Activated CD4-positive, alpha-beta T cell treated with anti-CD3 and anti-CD28 coated beads, Interleukin-2, amount 10 ng/mL, durations not matched to agents 24 days and 14 days (primary cell): ENCODE results near the gene PTPRD. TPM values are rescaled to one million over a fixed set of nuclear protein-coding genes. Genes with fewer than 3 reads are reported as not detected.

Source experiments
- DNase-seq: peaks from one replicate; pipeline ENCODE4 v3.0.0; 2022
- H3K27ac Mint-ChIP-seq: one replicate; pipeline ENCODE4 v1.8.0; 2022; ENCODE audit warnings: mild to moderate bottlenecking, mixed read lengths
- H3K27me3 Mint-ChIP-seq: one replicate; pipeline ENCODE4 v1.8.0; 2022; ENCODE audit warnings: mixed read lengths
- H3K36me3 Mint-ChIP-seq: one replicate; pipeline ENCODE4 v1.8.0; 2022; ENCODE audit warnings: low read depth, mild to moderate bottlenecking, mixed read lengths
- H3K4me1 Mint-ChIP-seq: one replicate; pipeline ENCODE4 v1.8.0; 2021; ENCODE audit warnings: mixed read lengths
- H3K4me3 Mint-ChIP-seq: one replicate; pipeline ENCODE4 v1.8.0; 2022; ENCODE audit warnings: mild to moderate bottlenecking, moderate library complexity, mixed read lengths
- H3K9me3 Mint-ChIP-seq: one replicate; pipeline ENCODE4 v1.8.0; 2021; ENCODE audit warnings: mixed read lengths
- intact Hi-C: fragments of 100-400 bp; cut with micrococcal nuclease; formaldehyde crosslinking; loops from one replicate; pipeline ENCODE4 v1.15.1; 2023
- total RNA-seq: library from RNA; stranded (reverse); gene quantifications from 2 replicates; pipeline ENCODE4 v1.2.3, GENCODE V29; 2022

Gene PTPRD
- total RNA-seq, 1 donor from 2014 or later = not detected

DNA sequence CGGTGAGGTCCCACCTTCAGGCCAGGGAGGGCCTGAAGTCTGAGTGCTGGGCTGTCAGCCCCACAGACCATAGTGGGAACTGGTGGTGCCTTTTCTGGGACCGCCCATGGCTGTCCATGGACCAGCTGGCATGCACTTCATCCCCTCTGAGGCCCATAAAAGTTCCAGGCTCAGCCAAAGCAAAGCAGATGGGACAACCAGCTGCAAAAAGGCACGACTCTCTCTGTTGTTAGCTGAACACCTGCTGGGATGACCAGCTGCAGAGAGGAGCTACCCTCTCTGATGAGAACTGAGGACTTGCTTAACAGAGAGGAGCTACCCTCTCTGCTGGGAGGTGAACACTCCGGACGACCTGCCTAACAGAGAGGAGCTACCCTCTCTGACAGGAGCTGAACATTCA lies 1968.9 kb downstream of the PTPRD start:
- Mint-ChIP-seq H3K27ac (no peak overlapping the region), H3K9me3 (no peaks in the 10 kb centered on the region), H3K27me3 (no peaks in the 10 kb centered on the region), H3K4me3 (no peak overlapping the region), H3K36me3 (no peaks in the 10 kb centered on the region), H3K4me1 (no peaks in the 10 kb centered on the region)
- intact Hi-C loops = no loop called here
- no peak for DNase-seq

DNA sequence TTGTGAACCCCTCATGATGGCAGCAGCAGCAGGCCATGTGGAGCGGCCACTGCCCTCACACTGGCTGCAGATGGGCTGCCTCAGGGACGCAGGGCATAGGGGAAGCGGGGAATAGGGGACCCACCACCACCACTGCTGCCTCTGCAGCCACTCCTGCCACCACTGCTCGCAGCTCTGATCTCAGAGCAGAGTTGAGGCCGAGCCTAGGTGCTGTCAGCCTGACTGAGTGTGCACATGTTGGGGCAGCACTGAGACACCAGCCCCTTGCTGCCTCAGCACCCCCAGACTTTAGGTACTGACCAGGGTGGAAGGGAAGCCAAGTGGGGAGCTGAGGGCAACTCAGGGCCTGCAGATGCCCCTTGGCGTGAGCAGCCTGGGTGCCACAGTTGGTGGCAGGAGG lies 1969.3 kb downstream of the PTPRD start:
- Mint-ChIP-seq H3K36me3 (no peaks in the 10 kb centered on the region), H3K9me3 (no peaks in the 10 kb centered on the region), H3K27ac (no peak overlapping the region), H3K27me3 (no peaks in the 10 kb centered on the region), H3K4me1 (no peaks in the 10 kb centered on the region), H3K4me3 (no peak overlapping the region)
- intact Hi-C loops = no loop called here
- DNase-seq = no peak

DNA sequence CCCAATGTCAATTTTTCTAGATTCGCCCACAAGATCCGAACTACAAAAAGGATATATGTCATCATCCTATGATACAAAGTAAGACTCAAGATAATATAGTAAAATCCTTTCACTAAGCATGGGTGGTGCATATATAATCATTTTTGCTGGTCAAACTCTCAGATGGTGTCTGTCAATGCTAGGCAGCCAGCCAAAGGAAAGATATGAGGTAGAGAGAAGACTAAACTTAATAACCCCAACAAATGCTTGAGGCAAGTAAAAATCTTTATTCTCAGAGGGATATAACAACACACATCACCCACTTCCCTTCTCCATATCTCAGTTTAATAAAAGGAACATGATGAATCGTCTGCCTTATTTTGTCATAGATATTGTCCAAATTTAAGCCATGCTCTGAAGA lies 1972.0 kb downstream of the PTPRD start:
- Mint-ChIP-seq H3K4me1 (no peaks in the 10 kb centered on the region), H3K9me3 (no peaks in the 10 kb centered on the region), H3K36me3 (no peaks in the 10 kb centered on the region), H3K27ac (no peak overlapping the region), H3K27me3 (no peaks in the 10 kb centered on the region), H3K4me3 (no peak overlapping the region)
- intact Hi-C loops = no loop called here
- no peak for DNase-seq

DNA sequence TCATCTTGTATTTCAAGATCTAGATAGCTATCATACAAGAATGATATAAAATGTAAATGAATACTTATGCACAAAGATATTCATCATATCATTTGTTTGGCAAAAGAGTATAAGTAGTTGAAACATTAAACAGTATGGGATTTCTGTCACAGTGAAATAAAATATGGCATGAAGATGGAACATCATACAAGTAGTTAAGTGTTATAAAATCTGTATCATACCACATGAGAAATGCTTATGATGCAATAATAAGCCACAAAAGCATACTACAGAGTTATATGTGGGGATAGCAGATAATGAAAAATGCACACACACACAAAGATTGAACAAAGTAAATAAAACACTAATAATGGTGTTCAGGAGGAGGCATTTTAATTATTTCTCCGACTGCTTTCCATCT lies 1975.2 kb downstream of the PTPRD start:
- H3K4me3 Mint-ChIP-seq = no peak overlapping the region
- no peaks in the 10 kb centered on the region for H3K4me1 Mint-ChIP-seq
- DNase-seq = no peak
- H3K36me3 Mint-ChIP-seq = no peaks in the 10 kb centered on the region
- intact Hi-C loops = no loop called here
- H3K9me3 Mint-ChIP-seq = no peaks in the 10 kb centered on the region
- H3K27ac Mint-ChIP-seq = no peak overlapping the region
- no peaks in the 10 kb centered on the region for H3K27me3 Mint-ChIP-seq

DNA sequence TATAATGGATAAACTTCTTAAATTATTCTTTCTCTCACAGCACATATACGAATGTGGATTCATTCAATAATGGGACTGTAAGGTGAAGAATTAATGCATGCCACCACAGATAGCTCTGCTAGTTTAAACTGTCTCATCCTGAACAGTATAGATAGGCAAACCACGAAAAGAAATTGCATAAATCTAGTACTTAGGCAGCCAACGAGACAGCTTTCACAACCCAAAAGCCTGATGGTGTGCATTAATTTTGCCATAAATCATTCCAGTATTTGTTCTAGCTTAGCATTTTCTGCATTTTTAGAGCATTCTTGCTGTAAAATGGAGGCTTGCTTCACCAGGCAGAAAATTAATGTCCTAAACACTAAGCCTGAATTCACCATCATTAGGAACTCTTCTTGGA lies 1979.0 kb downstream of the PTPRD start:
- H3K4me3 Mint-ChIP-seq = no peak overlapping the region
- no peak for DNase-seq
- no peak overlapping the region for H3K27ac Mint-ChIP-seq
- H3K36me3 Mint-ChIP-seq = no peaks in the 10 kb centered on the region
- no peaks in the 10 kb centered on the region for H3K9me3 Mint-ChIP-seq
- intact Hi-C loops = no loop called here
- H3K27me3 Mint-ChIP-seq = no peaks in the 10 kb centered on the region
- H3K4me1 Mint-ChIP-seq = no peaks in the 10 kb centered on the region

DNA sequence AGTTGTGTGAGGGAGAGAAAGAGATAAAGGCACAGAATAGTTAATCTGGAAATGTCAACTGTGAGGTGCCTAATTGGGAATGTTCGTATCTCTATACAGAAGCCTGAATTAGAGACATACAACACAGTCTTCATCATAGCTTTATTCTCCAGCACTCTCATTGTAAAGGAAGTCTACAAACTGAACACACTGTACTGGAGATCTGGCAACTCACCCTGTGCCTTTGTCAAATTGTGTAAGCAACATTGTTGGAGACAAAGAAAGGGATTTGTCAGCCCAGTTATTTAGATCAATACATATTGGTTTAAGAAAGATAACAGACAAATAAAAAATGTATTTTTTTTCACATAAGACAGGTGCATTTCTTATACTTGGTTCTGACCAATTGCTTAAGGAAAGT lies 1980.3 kb downstream of the PTPRD start:
- intact Hi-C loops = no loop called here
- no peak overlapping the region for H3K4me3 Mint-ChIP-seq
- DNase-seq = no peak
- H3K27ac Mint-ChIP-seq = no peak overlapping the region
- no peaks in the 10 kb centered on the region for H3K4me1 Mint-ChIP-seq
- H3K9me3 Mint-ChIP-seq = no peaks in the 10 kb centered on the region
- H3K27me3 Mint-ChIP-seq = no peaks in the 10 kb centered on the region
- H3K36me3 Mint-ChIP-seq = no peaks in the 10 kb centered on the region

DNA sequence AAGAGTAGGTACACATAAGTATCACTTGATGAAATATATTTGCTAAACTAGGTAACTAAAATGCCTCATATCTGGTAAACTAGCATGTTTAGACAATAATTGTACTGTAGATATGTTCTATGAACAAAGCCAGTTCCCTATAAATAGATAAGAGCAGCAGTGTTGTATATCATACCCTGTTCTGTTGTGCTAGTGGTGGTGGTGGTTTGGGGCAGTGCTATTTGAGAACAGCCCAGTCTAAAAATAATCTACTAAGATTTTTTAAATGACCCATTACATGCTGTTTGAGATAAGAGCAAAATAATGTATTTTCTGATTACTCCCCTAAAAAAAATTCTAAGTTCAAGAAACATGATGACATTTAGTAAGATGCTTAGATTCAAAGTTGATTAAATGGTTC lies 1984.0 kb downstream of the PTPRD start:
- Mint-ChIP-seq H3K4me1 (no peaks in the 10 kb centered on the region), H3K36me3 (no peaks in the 10 kb centered on the region), H3K27ac (no peak overlapping the region), H3K9me3 (no peaks in the 10 kb centered on the region), H3K27me3 (no peaks in the 10 kb centered on the region), H3K4me3 (no peak overlapping the region)
- no peak for DNase-seq
- intact Hi-C loops = no loop called here

DNA sequence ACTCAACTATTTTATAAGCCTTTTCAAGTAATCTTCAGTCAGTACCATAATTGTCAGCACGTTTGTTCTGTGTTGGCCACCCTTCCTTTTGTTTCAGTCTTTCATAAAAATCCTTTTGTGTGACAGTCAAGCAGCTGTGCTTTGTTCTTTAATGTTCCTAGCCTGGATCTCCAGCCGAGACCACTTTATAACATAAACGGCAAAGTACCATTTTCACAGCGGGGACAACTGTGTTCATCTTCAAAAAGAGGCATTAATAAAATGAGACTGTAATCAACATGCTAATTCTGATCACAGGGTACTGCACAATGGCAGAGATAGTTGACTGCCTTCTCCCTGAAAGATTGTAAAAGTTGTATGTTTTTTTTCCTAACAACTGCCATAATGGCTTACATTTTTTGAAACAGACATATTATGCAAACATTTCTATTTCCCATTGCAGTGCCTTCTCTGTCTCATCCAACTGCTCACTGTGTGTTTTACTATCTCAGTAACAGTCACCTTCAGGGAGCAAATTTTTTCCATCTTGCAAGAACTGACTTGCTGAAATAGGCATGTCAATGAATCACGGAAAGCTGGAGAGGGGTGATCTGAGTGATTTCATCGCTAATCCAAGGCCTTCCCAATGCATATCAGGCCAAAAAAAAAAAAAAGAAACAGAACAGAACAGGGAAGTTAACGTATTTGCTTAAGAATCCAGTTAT lies 1984.7 kb downstream of the PTPRD start:
- H3K36me3 Mint-ChIP-seq = no peaks in the 10 kb centered on the region
- intact Hi-C loops = no loop called here
- no peaks in the 10 kb centered on the region for H3K27me3 Mint-ChIP-seq
- no peak overlapping the region for H3K4me3 Mint-ChIP-seq
- H3K9me3 Mint-ChIP-seq = no peaks in the 10 kb centered on the region
- no peak overlapping the region for H3K27ac Mint-ChIP-seq
- no peaks in the 10 kb centered on the region for H3K4me1 Mint-ChIP-seq
- no peak for DNase-seq

DNA sequence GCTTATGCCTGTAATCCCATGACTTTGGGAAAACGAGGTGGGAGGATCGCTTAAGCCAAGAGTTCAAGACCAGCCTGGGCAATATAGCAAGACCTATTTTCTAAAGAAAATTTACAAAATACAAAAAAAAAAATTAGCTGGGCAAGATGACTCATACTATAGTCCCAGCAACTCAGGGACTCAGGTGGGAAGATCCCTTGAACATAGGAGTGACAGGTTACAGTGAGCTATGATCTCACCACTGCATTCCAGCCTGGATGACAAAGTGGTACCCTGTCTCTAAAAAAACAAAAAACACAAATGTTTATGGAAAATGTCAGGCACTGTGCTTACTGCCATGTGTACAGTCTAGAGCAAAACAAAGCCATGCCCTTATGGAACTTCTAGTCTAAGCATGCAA lies 1989.9 kb downstream of the PTPRD start:
- no peak overlapping the region for H3K4me3 Mint-ChIP-seq
- H3K9me3 Mint-ChIP-seq = no peaks in the 10 kb centered on the region
- no peaks in the 10 kb centered on the region for H3K27me3 Mint-ChIP-seq
- no peak overlapping the region for H3K27ac Mint-ChIP-seq
- intact Hi-C loops = loop anchor here (5.0 kb wide), 1 partner anchor 51 kb away; no protein-coding TSS in a partner anchor
- H3K4me1 Mint-ChIP-seq = no peaks in the 10 kb centered on the region
- no peaks in the 10 kb centered on the region for H3K36me3 Mint-ChIP-seq
- no peak for DNase-seq

DNA sequence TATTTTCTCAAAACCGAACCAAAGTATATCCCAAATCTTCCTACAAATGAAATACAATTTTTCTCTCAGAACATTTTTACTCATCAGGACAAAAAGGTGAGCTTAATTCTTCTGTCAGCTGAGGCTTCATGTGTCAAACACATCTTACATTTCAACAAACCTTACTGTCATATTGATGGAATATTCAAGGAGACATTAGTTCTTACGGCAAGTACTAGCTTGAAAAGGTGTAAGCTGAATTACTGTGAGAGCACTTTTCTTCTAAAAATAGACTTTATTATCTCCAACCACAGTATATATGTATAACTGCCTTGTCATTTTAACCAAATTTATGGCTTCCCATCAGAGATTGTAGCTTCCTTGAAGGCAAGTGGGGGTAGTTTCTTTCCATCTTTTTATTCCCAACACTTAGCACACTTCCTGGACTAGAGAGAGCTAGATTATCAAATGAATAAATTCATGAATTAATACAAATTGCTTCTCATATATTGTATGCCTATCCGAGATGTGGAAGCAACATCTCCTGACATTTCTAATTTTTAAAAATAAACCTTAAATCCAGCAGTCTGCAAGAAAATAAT lies 1990.5 kb downstream of the PTPRD start:
- no peaks in the 10 kb centered on the region for H3K4me1 Mint-ChIP-seq
- H3K4me3 Mint-ChIP-seq = no peak overlapping the region
- no peaks in the 10 kb centered on the region for H3K36me3 Mint-ChIP-seq
- no peak for DNase-seq
- no peaks in the 10 kb centered on the region for H3K9me3 Mint-ChIP-seq
- no peaks in the 10 kb centered on the region for H3K27me3 Mint-ChIP-seq
- intact Hi-C loops = loop anchor here (5.0 kb wide), 1 partner anchor 50 kb away; no protein-coding TSS in a partner anchor
- no peak overlapping the region for H3K27ac Mint-ChIP-seq

DNA sequence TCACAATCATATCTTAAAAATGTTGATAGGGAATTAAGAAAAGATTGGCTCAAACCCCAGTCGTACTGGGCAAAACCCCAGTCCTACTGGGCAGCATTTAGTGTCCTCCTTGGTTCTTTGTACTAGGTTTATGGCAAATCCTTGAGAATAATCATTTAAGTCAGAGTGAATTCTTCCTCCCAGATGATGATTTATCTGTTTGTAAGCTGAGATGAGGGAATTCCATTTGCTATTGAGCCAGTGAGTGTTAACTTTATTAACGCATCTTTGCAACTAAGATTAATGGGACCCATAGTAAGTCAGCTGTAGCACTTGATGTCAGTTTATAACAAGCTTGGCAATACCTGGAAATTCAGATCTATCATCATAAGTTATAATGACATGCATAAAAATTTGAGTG lies 1991.4 kb downstream of the PTPRD start:
- no peaks in the 10 kb centered on the region for H3K4me1 Mint-ChIP-seq
- H3K4me3 Mint-ChIP-seq = no peak overlapping the region
- no peak for DNase-seq

DNA sequence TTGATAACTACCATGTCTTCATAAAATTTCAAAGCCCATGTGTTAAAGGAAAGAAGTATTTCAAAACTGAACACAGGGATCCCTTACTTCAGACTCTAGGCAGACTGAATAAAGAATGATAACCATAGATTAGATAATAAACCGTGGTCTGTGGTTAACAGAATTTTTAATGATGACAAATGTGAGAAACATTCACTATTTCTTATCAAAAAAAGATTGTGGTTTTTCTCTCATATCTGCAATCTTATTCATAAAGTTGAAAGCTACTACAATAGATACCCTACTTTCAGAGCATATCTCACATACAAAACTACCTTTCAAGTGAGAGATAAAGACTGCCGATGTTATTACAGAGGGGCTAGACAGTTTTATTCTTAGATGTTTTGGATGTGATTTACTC lies 1996.4 kb downstream of the PTPRD start:
- H3K9me3 Mint-ChIP-seq = no peaks in the 10 kb centered on the region
- H3K36me3 Mint-ChIP-seq = no peaks in the 10 kb centered on the region
- H3K27ac Mint-ChIP-seq = no peak overlapping the region
- no peak overlapping the region for H3K4me3 Mint-ChIP-seq
- no peaks in the 10 kb centered on the region for H3K27me3 Mint-ChIP-seq
- DNase-seq = no peak
- H3K4me1 Mint-ChIP-seq = no peaks in the 10 kb centered on the region
- intact Hi-C loops = no loop called here

More for the DNA sequence above, 1991.4 kb downstream of the PTPRD start:
- H3K27me3 Mint-ChIP-seq = no peaks in the 10 kb centered on the region
- no peaks in the 10 kb centered on the region for H3K36me3 Mint-ChIP-seq
- intact Hi-C loops = loop anchor here (5.0 kb wide), 1 partner anchor 49 kb away; no protein-coding TSS in a partner anchor
- H3K27ac Mint-ChIP-seq = no peak overlapping the region
- no peaks in the 10 kb centered on the region for H3K9me3 Mint-ChIP-seq

DNA sequence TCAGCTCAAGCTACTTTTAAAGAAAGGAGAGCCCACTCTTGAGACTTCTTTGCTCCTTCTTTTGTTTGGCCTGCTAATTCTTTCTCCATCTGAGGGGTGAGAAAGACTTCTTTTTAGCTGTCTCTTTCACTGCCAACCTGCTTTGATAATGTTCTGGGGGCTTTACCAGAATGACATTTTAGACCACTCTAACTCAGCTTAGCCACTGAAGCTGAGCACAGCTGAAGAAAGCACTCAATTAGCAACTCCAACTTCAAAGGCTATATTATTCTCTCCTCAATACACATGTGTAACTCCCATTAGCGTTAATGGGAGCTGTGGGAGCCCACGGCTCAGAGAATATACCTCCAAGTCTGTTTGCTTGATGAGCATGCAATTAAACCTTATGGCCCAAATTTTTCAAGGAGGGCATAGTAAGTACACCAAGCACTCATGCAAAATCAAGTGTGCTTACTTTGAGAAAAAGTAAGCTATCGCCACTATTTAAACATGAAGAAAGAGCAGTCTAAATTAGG lies 1997.8 kb downstream of the PTPRD start:
- H3K27me3 Mint-ChIP-seq = no peaks in the 10 kb centered on the region
- no peaks in the 10 kb centered on the region for H3K4me1 Mint-ChIP-seq
- DNase-seq = no peak
- intact Hi-C loops = no loop called here
- no peaks in the 10 kb centered on the region for H3K9me3 Mint-ChIP-seq
- H3K4me3 Mint-ChIP-seq = no peak overlapping the region
- H3K27ac Mint-ChIP-seq = no peak overlapping the region
- no peaks in the 10 kb centered on the region for H3K36me3 Mint-ChIP-seq

DNA sequence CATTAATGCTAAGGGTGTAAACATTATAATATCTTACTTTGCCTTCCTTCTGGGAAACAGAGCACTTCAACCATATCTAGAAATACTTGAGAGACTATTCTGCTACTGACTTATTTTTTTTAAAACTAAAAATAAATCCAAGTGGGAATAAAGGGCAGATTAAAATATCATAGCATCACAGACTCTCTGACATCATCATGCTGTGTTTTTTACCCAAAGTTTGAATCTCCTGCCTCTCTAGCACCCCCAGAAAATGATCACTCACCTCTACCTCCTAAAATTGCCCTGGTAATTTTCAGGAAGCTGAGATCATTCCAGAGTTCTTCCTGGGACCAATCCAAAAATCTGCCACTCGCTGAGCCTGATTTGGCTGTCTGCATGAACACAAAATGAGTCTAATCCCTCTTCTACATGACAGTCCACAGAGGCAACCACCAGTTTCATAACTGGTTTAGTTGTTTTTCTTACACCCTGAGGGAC lies 1999.4 kb downstream of the PTPRD start:
- intact Hi-C loops = no loop called here
- no peak for DNase-seq
- no peak overlapping the region for H3K27ac Mint-ChIP-seq
- no peaks in the 10 kb centered on the region for H3K36me3 Mint-ChIP-seq
- H3K4me1 Mint-ChIP-seq = no peaks in the 10 kb centered on the region
- no peak overlapping the region for H3K4me3 Mint-ChIP-seq
- H3K9me3 Mint-ChIP-seq = no peaks in the 10 kb centered on the region
- no peaks in the 10 kb centered on the region for H3K27me3 Mint-ChIP-seq
